SK-N-SH treated with all-trans-retinoic acid at 6 μM for 48 hours (cell line): Measurements from ENCODE around the gene GNA12.

ENCODE experiments used
- ATAC-seq: fragments of 200-7000 bp; cut with Tn5 transposase; 3 replicates; pipeline ENCODE4 v1.9.1; 2020; ENCODE audit warnings: mild to moderate bottlenecking, moderate library complexity
- ARNTL ChIP-seq: fragments of 450-650 bp; formaldehyde crosslinking; IDR thresholded peaks from 2 replicates; pipeline ENCODE4 v1.5.0; 2020; ENCODE audit warnings: low read depth, mild to moderate bottlenecking, moderate library complexity, borderline replicate concordance
- BACH2 ChIP-seq: fragments of 250-450 bp; sonication (Bioruptor Pico); IDR thresholded peaks from 2 replicates; pipeline ENCODE4 v1.9.0; 2021; ENCODE audit warnings: mild to moderate bottlenecking, borderline replicate concordance
- GLIS3 ChIP-seq: fragments of 250-450 bp; sonication (Bioruptor Pico); IDR thresholded peaks from 2 replicates; pipeline ENCODE4 v1.5.0; 2020; ENCODE audit warnings: mild to moderate bottlenecking, moderate library complexity
- ISL1 ChIP-seq: fragments of 250-450 bp; sonication (Bioruptor Pico); IDR thresholded peaks from 2 replicates; pipeline ENCODE4 v2.1.2; 2022; ENCODE audit warnings: mild to moderate bottlenecking, moderate library complexity
- OSR1 ChIP-seq: fragments of 250-450 bp; sonication (Bioruptor Pico); IDR thresholded peaks from 2 replicates; pipeline ENCODE4 v1.8.0; 2022; ENCODE audit warnings: moderate library complexity, mild to moderate bottlenecking, inconsistent platforms
- PPARA ChIP-seq: fragments of 250-450 bp; sonication (Bioruptor Pico); IDR thresholded peaks from 2 replicates; pipeline ENCODE4 v1.5.0; 2020; ENCODE audit warnings: mild to moderate bottlenecking, borderline replicate concordance
- SNAI2 ChIP-seq: fragments of 250-450 bp; sonication (Bioruptor Pico); IDR thresholded peaks from 2 replicates; pipeline ENCODE4 v1.5.0; 2020; ENCODE audit warnings: mild to moderate bottlenecking, moderate library complexity
- TCF4 ChIP-seq: fragments of 250-450 bp; sonication (Bioruptor Pico); IDR thresholded peaks from 2 replicates; pipeline ENCODE4 v1.8.0; 2021; ENCODE audit warnings: mild to moderate bottlenecking, moderate library complexity, borderline replicate concordance
- ZC3H10 ChIP-seq: fragments of 250-450 bp; sonication (Bioruptor Pico); IDR thresholded peaks from 2 replicates; pipeline ENCODE4 v1.5.1; 2021; ENCODE audit warnings: mild to moderate bottlenecking, moderate library complexity
- ZFP30 ChIP-seq: fragments of 450-650 bp; formaldehyde crosslinking; IDR thresholded peaks from 2 replicates; pipeline ENCODE4 v1.5.0; 2022; ENCODE audit warnings: mild to moderate bottlenecking, moderate library complexity
- ZNF565 ChIP-seq: fragments of 450-650 bp; formaldehyde crosslinking; conservative IDR thresholded peaks from 2 replicates; pipeline ENCODE4 v1.5.0; 2020; ENCODE audit warnings: low read depth, mild to moderate bottlenecking, moderate library complexity
- ZNF70 ChIP-seq: fragments of 450-650 bp; formaldehyde crosslinking; IDR thresholded peaks from 2 replicates; pipeline ENCODE4 v1.5.0; 2020; ENCODE audit warnings: mild to moderate bottlenecking, moderate library complexity
- TF ChIP-seq, protein P1 (sequence below): fragments of 250-450 bp; sonication (Bioruptor Pico); IDR thresholded peaks from 2 replicates; pipeline ENCODE4 v1.8.0; 2020; ENCODE audit warnings: mild to moderate bottlenecking, moderate library complexity, borderline replicate concordance
- TF ChIP-seq, protein P2 (sequence below): fragments of 250-450 bp; sonication (Bioruptor Pico); IDR thresholded peaks from 2 replicates; pipeline ENCODE4 v1.5.0; 2020; ENCODE audit warnings: mild to moderate bottlenecking, moderate library complexity
- TF ChIP-seq, protein P3 (sequence below): fragments of 250-450 bp; sonication (Bioruptor Pico); IDR thresholded peaks from 2 replicates; pipeline ENCODE4 v1.5.1; 2021; ENCODE audit warnings: mild to moderate bottlenecking, moderate library complexity
- TF ChIP-seq, protein P4 (sequence below): fragments of 250-450 bp; sonication (Bioruptor Pico); IDR thresholded peaks from 2 replicates; pipeline ENCODE4 v1.8.0; 2021; ENCODE audit warnings: low read depth, mild to moderate bottlenecking, moderate library complexity, borderline replicate concordance

GNA12 gene

DNA sequence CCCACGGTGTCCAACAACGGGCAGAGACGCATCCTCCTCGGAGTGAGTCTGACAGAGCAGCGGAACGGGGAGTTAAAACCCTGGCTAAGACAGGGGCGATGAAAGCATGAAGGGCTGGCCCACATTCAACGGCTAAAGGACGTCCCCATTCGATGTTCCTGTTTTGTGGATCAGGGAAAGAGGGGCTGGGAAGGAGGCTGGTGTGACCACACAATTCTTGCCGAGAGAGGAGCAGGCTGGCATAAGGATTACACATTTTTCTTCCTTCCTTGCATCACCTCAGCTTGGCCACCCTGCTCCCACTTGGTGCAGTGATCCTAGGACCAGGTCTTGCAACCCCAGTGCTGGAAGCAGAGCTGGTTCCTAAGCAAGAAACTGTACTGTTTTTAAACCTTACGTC, 67.7 kb downstream of the GNA12 start:
- no peak for ATAC-seq
- TF ChIP-seq TCF4 (CRISPR knock-in tag) (no peak), ISL1 (no peak), ARNTL (CRISPR knock-in tag) (no peak), BACH2 (CRISPR knock-in tag) (no peak), SNAI2 (no peak), ZNF565 (CRISPR knock-in tag) (no peak)
- TF ChIP-seq, protein P1, sequence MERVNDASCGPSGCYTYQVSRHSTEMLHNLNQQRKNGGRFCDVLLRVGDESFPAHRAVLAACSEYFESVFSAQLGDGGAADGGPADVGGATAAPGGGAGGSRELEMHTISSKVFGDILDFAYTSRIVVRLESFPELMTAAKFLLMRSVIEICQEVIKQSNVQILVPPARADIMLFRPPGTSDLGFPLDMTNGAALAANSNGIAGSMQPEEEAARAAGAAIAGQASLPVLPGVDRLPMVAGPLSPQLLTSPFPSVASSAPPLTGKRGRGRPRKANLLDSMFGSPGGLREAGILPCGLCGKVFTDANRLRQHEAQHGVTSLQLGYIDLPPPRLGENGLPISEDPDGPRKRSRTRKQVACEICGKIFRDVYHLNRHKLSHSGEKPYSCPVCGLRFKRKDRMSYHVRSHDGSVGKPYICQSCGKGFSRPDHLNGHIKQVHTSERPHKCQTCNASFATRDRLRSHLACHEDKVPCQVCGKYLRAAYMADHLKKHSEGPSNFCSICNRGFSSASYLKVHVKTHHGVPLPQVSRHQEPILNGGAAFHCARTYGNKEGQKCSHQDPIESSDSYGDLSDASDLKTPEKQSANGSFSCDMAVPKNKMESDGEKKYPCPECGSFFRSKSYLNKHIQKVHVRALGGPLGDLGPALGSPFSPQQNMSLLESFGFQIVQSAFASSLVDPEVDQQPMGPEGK = no peak
- TF ChIP-seq, protein P2, sequence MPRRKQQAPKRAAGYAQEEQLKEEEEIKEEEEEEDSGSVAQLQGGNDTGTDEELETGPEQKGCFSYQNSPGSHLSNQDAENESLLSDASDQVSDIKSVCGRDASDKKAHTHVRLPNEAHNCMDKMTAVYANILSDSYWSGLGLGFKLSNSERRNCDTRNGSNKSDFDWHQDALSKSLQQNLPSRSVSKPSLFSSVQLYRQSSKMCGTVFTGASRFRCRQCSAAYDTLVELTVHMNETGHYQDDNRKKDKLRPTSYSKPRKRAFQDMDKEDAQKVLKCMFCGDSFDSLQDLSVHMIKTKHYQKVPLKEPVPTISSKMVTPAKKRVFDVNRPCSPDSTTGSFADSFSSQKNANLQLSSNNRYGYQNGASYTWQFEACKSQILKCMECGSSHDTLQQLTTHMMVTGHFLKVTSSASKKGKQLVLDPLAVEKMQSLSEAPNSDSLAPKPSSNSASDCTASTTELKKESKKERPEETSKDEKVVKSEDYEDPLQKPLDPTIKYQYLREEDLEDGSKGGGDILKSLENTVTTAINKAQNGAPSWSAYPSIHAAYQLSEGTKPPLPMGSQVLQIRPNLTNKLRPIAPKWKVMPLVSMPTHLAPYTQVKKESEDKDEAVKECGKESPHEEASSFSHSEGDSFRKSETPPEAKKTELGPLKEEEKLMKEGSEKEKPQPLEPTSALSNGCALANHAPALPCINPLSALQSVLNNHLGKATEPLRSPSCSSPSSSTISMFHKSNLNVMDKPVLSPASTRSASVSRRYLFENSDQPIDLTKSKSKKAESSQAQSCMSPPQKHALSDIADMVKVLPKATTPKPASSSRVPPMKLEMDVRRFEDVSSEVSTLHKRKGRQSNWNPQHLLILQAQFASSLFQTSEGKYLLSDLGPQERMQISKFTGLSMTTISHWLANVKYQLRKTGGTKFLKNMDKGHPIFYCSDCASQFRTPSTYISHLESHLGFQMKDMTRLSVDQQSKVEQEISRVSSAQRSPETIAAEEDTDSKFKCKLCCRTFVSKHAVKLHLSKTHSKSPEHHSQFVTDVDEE (CRISPR knock-in tag) = no peak
- TF ChIP-seq, protein P3, sequence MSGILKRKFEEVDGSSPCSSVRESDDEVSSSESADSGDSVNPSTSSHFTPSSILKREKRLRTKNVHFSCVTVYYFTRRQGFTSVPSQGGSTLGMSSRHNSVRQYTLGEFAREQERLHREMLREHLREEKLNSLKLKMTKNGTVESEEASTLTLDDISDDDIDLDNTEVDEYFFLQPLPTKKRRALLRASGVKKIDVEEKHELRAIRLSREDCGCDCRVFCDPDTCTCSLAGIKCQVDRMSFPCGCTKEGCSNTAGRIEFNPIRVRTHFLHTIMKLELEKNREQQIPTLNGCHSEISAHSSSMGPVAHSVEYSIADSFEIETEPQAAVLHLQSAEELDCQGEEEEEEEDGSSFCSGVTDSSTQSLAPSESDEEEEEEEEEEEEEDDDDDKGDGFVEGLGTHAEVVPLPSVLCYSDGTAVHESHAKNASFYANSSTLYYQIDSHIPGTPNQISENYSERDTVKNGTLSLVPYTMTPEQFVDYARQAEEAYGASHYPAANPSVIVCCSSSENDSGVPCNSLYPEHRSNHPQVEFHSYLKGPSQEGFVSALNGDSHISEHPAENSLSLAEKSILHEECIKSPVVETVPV (CRISPR knock-in tag) = no peak
- TF ChIP-seq, protein P4, sequence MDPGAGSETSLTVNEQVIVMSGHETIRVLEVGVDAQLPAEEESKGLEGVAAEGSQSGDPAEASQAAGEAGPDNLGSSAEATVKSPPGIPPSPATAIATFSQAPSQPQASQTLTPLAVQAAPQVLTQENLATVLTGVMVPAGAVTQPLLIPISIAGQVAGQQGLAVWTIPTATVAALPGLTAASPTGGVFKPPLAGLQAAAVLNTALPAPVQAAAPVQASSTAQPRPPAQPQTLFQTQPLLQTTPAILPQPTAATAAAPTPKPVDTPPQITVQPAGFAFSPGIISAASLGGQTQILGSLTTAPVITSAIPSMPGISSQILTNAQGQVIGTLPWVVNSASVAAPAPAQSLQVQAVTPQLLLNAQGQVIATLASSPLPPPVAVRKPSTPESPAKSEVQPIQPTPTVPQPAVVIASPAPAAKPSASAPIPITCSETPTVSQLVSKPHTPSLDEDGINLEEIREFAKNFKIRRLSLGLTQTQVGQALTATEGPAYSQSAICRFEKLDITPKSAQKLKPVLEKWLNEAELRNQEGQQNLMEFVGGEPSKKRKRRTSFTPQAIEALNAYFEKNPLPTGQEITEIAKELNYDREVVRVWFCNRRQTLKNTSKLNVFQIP = no peak

DNA sequence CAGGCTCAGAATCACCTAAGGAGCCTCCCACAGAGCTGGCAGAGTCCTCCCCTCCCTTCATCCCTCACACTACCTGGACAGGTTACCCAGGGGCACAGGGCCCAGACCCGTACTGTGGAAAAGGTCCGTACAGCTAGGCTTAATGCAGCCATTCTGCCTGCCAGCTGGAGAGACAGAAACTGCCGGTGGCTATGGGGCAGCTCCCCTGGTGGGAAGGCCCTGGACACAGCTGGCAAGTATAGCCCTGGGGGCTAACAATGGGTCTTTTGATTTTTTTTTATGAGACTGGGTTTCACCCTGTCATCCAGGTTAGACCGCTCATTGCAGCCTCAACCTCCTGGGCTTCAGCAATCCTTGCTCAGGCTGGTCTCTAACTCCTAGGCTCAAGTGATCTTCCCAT, 68.3 kb downstream of the GNA12 start:
- ATAC-seq = no peak; the same call in 2 of the 3 replicates
- TF ChIP-seq, protein P2 (CRISPR knock-in tag) = no peak
- TF ChIP-seq GLIS3 (no peak), ZFP30 (CRISPR knock-in tag) (no peak), BACH2 (CRISPR knock-in tag) (no peak)

DNA sequence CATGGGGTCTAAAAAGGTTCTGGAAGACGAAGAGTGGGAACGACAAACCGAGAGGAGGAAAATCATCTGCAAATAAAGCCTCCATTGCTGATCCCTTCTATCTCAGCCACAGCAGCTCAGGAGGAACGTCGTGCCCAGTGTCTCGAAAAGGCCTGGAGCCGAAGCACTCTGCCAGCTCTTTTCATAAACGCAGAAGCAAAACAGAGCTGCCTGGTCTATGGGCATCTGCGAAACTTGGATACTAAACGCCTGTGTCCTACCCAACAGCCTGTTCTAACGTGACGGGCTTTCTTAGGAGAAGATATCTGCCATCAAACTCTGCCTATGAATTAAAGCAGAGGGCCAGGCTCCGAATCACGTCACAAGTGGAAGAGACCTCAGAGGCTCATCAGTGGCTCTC, 68.7 kb downstream of the GNA12 start:
- TF ChIP-seq GLIS3 (no peak), OSR1 (CRISPR knock-in tag) (no peak), ZNF70 (CRISPR knock-in tag) (no peak), ZC3H10 (CRISPR knock-in tag) (no peak), PPARA (CRISPR knock-in tag) (no peak), SNAI2 (no peak)
- TF ChIP-seq, protein P3 (CRISPR knock-in tag) = no peak
- ATAC-seq = no peak
